Endometrial microvascular endothelial cells (primary cell): ENCODE measurements around the gene SI. TPM values are rescaled to one million over a fixed set of nuclear protein-coding genes. Genes with fewer than 3 reads are reported as not detected.
"Not testable (repeated sequence)": the region's sequence is repeated elsewhere in the genome, so short reads cannot be mapped to it uniquely, and the experiment has no call there.

Experiments
- in situ Hi-C: cut with HindIII; loops from 2 replicates; pipeline ENCODE4 v1.10.0; 2017; ENCODE audit warnings: low sequenced_read_pairs, low pct_unique_long_range_greater_than_20kb; ENCODE audit errors: inconsistent ontology term
- total RNA-seq: library from RNA; depleted of rRNA; stranded (reverse); fragments of >200 nt; gene quantifications from one replicate; pipeline ENCODE4 v1.2.3, GENCODE V29; 2015; ENCODE audit errors: inconsistent ontology term

The SI gene
- total RNA-seq = not detected

- in situ Hi-C loops = no loop called here
These were observed at the start of gene SI for GRCh38 chr3:165078293-165078692. Gene SI, minus strand, starts transcription at chr3:165078496. Its CDS starts 2,484 bp downstream, at chr3:165076012.

GRCh38 chr3:165125836-165126235 lies 47.5 kb upstream of the SI start:
- in situ Hi-C loops = no loop called here

GRCh38 chr3:165111401-165111800 lies 33.1 kb upstream of the SI start:
- in situ Hi-C loops = no loop called here

- in situ Hi-C loops = no loop called here
These were observed 25.3 kb upstream of the SI start for GRCh38 chr3:165103616-165104015.

DNA sequence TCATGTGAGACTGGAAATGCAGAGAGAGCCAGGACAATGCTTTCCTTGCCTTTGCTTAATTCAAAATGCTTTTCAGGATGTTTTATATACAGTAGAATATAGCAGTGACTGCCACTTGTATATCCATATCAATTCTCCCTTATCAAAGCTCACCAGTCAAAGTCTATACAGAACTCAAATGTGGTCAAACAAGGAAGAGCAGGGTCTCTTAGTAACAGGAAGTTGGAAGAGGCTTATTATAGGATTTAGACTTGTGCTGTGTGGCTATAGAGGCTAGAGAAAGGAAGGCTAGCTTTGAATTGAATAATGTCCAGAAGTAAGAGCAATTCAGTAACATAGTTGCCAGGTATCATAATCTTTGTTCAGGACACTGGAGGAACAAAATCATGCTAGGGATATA lies 4.4 kb upstream of the SI start:
- in situ Hi-C loops = no loop called here

DNA sequence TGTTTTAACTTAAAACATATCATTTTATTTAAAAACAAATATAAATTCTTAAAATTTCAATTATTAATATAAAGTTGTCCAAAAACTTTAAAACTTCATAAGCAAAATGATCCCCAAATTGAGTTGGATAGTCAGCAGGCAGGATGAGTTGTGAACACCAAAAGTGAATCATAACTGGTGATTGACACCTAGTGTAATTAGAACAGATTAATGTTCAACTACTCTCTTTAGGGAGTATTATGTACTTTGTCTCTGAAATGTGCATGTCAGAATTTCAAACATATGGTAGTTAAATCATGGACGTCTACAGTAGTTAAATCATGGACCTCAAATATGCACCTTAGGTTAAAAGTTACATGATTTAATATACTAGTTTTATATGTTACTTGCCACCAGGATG lies 2.9 kb upstream of the SI start:
- in situ Hi-C loops = no loop called here

- in situ Hi-C loops = no loop called here
These were observed 2.6 kb downstream of the SI start for GRCh38 chr3:165075695-165076094.

DNA sequence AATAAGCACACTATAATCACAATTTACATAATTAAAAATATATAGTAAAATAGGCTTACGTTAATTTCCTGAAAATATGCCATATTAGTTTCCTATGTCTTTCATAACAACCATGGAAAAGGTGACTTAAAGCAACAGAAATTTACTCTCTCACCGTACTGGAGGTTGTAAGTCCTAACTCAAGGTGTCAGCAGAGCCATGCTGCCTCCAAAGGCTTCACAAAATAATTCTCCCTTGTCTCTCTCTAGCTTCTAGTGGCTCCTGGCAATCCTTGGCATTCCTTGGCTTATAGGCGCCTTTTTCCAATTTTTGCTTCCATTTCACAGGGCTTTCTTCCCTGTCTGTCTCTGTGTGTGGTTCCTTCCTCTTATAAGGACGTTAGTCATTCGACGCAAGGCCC lies 7.6 kb downstream of the SI start:
- in situ Hi-C loops = no loop called here

DNA sequence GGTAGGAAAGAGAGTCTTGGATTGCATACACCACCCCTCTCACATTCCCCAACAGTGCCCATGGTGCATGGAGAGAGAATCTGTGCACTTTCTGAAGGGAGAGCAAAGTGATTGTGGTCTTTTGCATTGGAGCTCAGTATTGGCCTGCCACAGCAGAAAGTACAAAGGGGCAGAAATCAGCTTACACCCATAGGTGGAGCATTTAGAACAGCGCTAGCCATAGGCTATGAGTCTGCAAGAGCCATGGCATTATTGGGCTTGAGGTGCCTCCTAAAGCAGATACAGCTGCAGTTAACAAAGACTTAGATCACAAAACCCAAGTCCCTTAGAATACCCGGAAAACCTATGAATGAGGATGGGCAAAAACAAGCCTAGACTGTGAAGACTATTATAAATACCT lies 21.8 kb downstream of the SI start:
- in situ Hi-C loops = no loop called here

- in situ Hi-C loops = no loop called here
These were observed 38.1 kb downstream of the SI start for GRCh38 chr3:165040186-165040585.

DNA sequence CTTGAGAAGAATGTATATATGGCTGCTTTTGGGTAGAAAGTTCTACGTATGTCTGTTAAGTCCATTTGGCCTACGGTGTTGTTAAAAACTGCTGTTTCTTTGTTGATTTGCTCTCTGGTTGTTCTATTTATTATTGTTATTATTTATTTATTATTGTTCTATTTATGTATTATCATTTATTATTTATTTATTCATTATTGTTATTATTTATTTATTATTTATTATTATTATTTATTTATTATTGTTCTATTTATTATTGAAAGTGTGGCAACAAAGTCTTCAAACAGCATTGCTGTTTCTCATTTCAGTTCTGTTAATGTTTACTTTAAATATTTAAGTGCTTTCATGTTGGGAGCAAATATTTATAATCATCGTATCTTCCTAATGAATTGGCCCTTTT lies 66.7 kb downstream of the SI start:
- in situ Hi-C loops = no loop called here

DNA sequence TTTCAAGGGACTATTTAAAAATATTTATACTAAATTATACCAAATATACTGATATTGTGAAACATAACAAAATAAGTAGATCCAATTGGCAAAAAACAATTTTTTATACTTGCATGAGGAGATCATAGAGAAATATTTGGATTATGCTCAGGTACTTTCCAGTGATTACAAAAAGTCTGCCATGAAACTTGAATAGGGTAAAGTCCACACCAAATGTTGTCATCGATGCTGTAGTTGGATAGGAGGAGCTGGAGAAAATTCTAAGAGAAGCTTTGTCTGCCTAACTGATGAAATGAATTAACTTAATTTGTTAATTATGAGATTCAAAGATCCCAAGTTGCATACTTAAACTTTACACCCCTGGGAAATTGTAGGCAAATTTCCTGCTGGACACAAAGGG lies 93.3 kb downstream of the SI start:
- in situ Hi-C loops = no loop called here

GRCh38 chr3:164962610-164963009 lies 115.7 kb downstream of the SI start:
- in situ Hi-C loops = no loop called here

GRCh38 chr3:164952966-164953365 lies 125.3 kb downstream of the SI start:
- in situ Hi-C loops = no loop called here

DNA sequence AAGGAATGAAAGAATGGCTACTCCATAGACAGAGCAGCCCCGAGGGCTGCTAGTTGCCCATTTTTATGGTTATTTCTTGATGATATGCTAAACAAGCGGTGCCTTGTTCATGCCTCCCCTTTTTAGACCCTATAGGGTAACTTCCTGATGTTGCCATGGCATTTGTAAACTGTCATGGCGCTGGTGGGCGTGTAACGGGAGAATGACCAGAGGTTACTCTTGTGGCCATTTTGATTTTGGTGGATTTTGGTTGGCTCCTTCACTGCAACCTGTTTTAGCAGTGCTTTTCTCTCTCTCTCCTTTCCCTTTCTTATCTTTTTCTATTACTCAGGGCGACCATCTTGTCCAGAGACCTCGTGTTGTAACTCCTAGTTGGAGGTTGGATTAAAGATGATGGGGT lies 126.9 kb downstream of the SI start:
- in situ Hi-C loops = not testable (repeated sequence)

DNA sequence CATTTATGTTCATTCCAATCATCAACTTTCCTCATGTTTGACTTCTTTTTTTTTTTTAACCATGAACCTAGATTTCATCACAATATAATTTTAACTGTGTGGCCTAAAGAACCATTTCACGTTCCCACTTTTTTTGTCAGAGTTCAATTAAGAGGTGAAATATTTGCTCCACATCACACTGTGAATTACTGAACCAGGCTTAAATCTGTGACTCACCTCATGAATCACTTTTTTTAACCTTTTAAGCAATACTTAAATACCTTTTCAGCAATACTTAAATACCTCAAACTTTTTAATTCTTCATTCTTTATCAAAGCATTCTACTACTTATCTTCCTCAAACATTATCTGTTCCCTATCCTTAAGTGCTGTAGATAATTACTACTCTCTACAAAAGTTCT lies 137.6 kb downstream of the SI start:
- in situ Hi-C loops = no loop called here

DNA sequence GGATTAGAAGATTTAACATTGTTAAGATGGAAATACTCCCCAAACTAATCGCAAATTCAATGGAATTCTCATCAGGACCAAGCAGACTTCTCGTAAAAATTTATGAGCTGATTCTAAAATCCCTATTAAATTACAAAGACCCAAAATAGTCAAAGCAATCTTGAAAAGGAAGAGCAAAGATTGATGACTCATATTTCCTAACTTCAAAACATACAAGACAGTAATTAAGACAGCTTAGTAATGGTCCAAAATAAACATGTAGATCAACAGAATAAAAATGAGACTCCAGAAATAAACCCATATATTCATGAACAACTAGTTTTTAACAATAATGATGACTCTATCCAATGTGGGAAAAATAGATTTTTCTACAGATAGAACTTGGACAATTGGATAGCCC lies 148.7 kb downstream of the SI start:
- in situ Hi-C loops = no loop called here

Other genes starting within 250 kb of the SI start
- not detected for gene SLITRK3, start 117.9 kb upstream of the SI start, total RNA-seq